Measurements from ENCODE around the gene CCDC102B.

- TF ChIP-seq CTCF (IDR thresholded peaks at IDR 0.05) (no peak), POLR2A (IDR thresholded peaks at IDR 0.05) (no peak)
Observed at GRCh38 chr18:68922392-68922791, 124.5 kb downstream of the CCDC102B start.
